Activated CD4-positive, alpha-beta T cell treated with anti-CD3 and anti-CD28 coated beads, Interleukin-2, amount 50 U/mL, for 1 hour (primary cell): ENCODE data around the gene CCDC88C.
"Not testable (repeated sequence)": the region's sequence is repeated elsewhere in the genome, so short reads cannot be mapped to it uniquely, and the experiment has no call there.

ENCODE experiments used
- DNase-seq: peaks from one replicate; pipeline ENCODE4 v3.0.0-alpha.2; 2020

Gene CCDC88C, protein sequence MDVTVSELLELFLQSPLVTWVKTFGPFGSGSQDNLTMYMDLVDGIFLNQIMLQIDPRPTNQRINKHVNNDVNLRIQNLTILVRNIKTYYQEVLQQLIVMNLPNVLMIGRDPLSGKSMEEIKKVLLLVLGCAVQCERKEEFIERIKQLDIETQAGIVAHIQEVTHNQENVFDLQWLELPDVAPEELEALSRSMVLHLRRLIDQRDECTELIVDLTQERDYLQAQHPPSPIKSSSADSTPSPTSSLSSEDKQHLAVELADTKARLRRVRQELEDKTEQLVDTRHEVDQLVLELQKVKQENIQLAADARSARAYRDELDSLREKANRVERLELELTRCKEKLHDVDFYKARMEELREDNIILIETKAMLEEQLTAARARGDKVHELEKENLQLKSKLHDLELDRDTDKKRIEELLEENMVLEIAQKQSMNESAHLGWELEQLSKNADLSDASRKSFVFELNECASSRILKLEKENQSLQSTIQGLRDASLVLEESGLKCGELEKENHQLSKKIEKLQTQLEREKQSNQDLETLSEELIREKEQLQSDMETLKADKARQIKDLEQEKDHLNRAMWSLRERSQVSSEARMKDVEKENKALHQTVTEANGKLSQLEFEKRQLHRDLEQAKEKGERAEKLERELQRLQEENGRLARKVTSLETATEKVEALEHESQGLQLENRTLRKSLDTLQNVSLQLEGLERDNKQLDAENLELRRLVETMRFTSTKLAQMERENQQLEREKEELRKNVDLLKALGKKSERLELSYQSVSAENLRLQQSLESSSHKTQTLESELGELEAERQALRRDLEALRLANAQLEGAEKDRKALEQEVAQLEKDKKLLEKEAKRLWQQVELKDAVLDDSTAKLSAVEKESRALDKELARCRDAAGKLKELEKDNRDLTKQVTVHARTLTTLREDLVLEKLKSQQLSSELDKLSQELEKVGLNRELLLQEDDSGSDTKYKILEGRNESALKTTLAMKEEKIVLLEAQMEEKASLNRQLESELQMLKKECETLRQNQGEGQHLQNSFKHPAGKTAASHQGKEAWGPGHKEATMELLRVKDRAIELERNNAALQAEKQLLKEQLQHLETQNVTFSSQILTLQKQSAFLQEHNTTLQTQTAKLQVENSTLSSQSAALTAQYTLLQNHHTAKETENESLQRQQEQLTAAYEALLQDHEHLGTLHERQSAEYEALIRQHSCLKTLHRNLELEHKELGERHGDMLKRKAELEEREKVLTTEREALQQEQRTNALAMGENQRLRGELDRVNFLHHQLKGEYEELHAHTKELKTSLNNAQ (N-terminal part only)

DNA sequence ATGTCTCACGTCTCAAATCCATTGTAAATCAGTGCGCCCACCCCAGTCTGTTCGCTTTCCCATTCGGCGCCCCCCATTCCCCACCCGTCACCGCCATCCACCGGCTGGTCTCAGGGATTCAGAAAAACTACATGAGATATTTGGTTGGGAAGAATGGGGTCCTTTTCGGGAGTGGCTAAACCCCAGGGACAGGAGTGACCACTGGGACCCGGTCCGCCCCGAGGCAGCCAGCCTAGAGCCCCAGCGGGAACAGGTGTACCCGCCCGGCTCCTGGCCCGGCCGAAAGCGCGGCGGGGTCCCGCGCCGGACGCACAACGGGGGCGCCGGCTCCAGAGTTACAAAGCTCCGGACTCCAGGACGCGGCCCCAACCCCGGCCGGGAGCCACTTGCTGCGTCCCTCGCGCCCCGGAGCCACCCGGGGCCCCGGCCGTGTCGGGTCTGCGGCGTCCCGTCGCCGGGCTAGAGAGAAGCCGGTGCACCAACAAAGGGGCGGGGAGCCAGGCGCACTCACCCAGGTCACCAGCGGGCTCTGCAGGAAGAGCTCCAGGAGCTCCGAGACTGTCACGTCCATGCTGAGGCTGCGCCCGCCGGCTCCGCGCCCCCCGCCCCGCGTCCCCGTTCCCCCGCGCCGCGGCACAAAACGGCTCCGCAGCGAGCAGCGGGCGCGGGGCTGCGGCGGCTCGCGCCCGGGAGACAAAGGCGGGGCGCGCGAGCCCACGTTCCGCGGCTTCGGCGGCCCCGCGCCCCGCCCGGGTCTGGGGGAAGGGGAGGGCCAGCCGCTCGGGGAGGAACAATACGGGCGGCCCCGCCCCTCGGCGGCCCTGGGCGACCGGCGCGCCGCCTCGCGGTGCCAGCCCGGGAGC lies at the start of gene CCDC88C:
Gene CCDC88C (minus strand): TSS at position 701 of the 863 bp plus-strand sequence. CDS start 130 bp downstream, at position 571.
- DNase-seq = peak; percentile 73

DNA sequence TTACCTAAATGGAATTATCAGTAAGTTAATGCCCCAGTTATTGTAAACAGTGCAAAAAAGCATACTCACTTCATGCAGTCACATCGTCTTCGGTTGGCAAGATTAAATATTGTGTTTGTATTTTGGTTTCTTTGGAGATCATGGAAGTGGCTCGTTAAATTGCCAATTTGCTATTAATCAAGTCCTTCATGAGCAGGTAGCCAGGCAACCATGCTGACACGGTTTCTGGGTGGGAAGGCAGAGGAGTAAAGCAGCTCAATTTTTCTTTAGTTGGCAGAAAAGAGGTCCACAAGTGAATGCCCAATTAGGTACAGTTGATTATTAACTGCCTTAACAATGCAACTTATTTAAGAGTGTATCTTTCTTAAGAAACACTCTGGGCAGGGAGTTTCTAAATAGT lies 48.6 kb upstream of the CCDC88C start:
- no peak for DNase-seq

DNA sequence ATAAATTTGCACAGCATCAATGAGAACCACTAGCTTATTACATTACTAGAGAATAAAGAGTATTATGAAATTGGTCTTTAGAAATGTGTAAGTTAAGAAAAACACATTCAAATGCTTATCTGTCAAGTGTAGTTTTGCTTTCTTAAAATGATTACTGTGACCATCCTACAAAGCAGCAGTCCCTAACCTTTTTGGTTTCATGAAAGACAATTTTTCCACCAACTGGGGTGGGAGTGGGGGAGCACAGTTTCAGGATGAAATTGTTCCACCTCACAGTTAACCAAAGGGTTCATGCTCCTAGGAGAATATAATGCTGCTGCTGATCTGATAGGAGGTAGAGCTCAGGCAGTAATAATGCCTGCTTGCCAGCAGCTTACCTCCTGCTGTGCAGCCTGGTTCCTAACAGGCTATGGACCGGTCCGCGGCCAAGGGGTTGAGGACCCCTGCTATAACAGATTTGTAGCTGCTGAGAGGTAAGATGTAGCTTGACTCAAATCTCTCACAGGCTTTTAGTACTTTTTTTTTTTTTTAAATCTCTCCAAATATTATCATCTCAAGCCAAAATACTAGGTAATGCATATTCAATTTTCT lies 47.1 kb upstream of the CCDC88C start:
- no peak for DNase-seq

DNA sequence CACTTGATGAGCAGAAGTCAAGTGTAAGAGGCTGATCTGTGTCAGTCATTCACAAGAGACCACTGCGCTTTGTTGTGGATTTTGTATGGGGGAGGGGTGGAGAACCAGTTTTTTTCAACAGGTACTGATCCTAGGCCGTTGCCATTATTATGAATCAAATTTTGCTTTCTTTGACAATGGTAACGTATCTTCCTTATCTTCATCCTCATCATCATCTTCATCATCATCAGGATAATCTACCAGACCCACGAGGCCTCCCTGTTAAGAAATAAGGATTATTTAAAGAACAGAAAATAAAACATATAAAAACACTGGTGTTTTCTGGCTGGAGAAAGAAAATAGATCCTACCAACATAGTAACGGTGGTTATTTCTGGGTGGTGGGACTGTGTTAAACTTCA lies 41.0 kb upstream of the CCDC88C start:
- no peak for DNase-seq

- DNase-seq = no peak
Measured at GRCh38 chr14:91456283-91456682, 38.7 kb upstream of the CCDC88C start.

DNA sequence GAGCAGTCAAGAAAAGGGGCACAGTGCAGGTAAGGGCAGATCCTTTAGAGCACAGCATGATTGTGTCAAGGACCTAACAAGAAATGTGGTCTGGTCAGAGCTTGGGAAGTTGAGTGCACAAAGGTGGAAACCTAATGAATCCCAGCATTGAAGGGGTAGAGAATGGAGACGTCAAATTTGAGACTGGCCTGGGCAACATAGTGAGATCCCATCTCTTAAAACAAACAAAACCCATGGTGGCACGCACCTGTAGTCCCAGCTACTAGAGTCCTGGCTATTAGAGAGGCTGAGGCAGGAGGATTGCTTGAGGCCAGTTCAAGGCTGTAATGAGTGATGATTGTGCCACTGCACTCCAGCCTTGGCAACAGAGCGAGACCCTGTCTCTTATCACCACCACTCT lies 37.0 kb upstream of the CCDC88C start:
- no peak for DNase-seq

GRCh38 chr14:91454155-91454554 lies 36.5 kb upstream of the CCDC88C start:
- DNase-seq = no peak

DNA sequence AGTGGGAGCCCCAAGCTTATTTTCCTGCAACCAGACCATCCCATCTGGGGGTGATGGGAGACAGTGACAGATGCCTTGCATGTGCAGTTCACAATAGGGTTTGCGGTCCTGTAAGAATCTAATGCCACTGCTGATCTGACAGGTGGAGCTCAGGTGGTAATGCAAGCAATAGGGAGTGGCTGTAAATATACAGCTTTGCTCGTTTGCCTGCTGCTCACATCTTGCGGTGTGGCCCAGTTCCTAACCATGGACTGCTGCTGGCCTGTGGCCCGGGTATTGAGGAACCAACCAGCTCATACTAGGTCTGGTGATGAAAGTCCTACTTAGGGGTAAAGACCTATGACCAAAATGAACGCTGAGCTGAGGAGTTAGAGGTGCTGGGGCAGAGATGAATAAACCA lies 36.1 kb upstream of the CCDC88C start:
- DNase-seq = no peak

GRCh38 chr14:91444335-91445020 lies 26.9 kb upstream of the CCDC88C start:
- no peak for DNase-seq

- no peak for DNase-seq
Measured at GRCh38 chr14:91439345-91439744, 21.7 kb upstream of the CCDC88C start.

- DNase-seq = no peak
Measured at GRCh38 chr14:91438845-91439244, 21.2 kb upstream of the CCDC88C start.

GRCh38 chr14:91436266-91436665 lies 18.6 kb upstream of the CCDC88C start:
- DNase-seq = not testable (repeated sequence)

DNA sequence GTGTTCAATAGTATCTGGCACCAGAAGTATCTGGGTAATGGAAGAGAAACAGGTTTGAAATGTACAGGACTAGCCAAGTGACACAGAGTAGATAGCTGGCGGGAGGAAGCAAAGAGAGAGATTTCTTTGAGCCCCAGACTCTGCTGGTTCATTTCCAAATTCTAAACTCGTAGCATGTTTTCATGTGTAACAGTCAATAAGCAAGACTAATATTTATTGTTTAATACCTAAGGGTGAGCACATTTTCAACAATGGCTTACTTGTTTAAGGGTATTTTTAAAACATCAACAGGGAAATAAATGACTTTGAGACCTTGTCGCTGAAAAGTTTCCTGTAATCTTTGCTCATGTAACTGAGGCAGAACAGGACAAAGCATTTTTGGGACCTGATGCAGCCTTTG lies 11.8 kb upstream of the CCDC88C start:
- DNase-seq = no peak

DNA sequence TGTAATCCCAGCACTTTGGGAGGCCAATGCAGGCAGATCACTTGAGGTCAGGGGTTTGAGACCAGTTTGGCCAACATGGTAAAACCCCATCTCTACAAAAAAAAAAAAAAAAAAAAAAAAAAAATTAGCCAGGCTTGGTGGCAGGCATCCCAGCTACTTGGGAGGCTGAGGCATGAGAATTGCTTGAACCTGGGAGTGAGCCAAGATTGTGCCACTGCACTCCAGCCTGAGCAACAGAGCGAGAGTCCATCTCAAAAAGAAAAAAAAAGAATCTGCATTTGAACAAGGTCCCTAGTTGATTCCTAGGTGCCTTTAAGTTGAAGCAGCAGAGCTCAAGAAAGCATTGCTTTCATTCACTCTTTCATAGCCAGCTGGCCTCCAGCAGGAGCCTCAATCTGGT lies 11.3 kb upstream of the CCDC88C start:
- DNase-seq = not testable (repeated sequence)

- not testable (repeated sequence) for DNase-seq
Measured at GRCh38 chr14:91425531-91425944, 7.9 kb upstream of the CCDC88C start.

DNA sequence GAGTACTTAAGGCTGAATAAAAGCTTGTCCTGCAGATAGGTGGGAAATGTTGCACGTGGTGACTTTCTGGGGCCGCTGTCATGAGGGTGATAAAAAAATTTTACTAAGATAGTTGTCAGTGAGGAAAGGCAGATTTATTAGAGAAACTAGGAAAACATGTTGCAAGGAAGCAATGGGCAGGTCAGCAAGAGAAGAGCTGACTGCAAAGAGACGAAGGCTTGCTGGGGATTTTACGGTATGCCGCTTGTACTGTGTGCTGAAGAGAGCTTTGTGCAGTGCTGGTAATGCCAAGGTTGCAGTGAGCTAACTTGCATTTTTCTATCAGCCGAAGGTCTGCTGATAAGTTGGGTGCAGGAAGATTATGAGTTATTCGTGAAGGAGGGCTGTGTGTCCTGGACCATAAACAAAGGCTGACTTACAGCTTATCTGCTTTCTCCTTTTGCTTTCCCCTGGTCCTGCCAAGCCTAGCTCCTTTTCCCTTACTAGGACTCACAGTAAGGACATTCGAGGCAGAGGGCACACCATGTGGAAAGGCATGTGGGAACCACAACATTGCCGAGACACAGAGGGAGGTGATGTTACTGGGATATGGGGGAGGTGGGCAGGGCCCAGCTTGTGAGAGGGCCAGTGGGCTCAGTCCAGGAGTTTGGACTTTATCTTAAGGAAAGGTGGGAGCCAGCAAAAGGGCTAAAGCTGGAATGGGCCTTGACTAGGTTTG lies 7.4 kb upstream of the CCDC88C start:
- DNase-seq = no peak

GRCh38 chr14:91420686-91421085 lies 3.1 kb upstream of the CCDC88C start:
- DNase-seq = no peak

- no peak for DNase-seq
Measured at GRCh38 chr14:91419451-91419850, 1.8 kb upstream of the CCDC88C start.

- no peak for DNase-seq
Measured at GRCh38 chr14:91419044-91419397, 1.4 kb upstream of the CCDC88C start.

- DNase-seq = peak; percentile 83
Measured at GRCh38 chr14:91418387-91419043, 895 bp upstream of the CCDC88C start.
